ENCODE results near the gene TAOK3.
"Not testable (repeated sequence)": the region's sequence is repeated elsewhere in the genome, so short reads cannot be mapped to it uniquely, and the experiment has no call there.

Gene TAOK3

DNA sequence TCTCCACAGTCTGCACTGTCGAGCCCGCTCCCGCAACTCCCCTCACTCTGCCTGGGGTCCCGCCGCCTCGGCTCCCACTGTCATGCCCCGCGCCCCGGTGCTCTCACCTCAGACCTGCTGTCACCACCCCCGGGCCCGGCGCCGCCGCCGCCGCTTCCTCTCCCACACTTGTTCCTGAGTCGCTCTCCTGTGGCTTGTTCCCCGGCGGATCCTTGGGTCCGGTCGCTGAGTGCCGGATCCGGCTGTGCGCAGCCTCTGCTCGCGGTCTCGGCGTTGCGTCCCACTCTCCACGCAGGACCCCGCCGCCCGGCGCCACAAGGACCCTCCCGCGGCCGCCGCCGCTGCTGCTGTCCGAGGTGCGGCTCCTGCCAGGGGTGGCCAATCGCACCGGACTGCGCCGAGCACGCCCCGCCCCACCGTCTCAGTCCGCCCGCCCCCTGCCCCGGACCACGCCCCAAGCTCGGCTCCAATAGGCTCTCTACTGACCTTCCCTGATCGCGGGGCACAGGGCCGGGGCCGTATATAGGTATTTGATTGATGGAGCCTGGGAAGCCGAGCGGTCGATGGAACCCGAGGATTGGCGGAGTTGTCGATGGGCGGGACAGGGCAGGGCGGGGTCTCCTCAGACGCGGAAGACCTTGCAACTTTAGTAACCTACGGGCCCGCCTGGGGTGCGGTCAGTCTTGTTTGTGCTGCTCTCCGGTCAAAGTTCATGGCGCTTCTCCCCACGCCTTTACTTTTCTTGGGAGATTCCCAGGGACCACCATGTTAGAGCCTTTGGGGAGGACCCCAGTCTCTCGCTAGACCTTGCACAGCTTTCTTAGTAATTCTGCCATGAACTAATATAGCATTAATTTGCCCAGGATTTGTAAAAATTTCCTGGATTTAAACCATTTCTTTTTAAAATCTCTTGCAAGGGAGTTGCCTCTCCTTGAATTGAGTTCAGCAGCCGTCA, at the start of gene TAOK3:
TSS of gene TAOK3 (minus strand) at position 367 of the 955 bp plus-strand sequence. CDS start 117,340 bp downstream, outside the sequence.
- peak; percentile 79 for TF ChIP-seq POLR2A (IDR thresholded peaks at IDR 0.05; ENCODE audit: low read depth, low read length)
- FAIRE-seq (peak; percentile 88), DNase-seq (ENCODE audit: insufficient read length, low spot score) (peak; percentile 86)

GRCh38 chr12:118420673-118421072, 48.0 kb upstream of the TAOK3 start:
- DNase-seq (ENCODE audit: insufficient read length, low spot score) = no peak
- TF ChIP-seq POLR2A (IDR thresholded peaks at IDR 0.05; ENCODE audit: low read depth, low read length) = no peak
- no peak for FAIRE-seq

DNA sequence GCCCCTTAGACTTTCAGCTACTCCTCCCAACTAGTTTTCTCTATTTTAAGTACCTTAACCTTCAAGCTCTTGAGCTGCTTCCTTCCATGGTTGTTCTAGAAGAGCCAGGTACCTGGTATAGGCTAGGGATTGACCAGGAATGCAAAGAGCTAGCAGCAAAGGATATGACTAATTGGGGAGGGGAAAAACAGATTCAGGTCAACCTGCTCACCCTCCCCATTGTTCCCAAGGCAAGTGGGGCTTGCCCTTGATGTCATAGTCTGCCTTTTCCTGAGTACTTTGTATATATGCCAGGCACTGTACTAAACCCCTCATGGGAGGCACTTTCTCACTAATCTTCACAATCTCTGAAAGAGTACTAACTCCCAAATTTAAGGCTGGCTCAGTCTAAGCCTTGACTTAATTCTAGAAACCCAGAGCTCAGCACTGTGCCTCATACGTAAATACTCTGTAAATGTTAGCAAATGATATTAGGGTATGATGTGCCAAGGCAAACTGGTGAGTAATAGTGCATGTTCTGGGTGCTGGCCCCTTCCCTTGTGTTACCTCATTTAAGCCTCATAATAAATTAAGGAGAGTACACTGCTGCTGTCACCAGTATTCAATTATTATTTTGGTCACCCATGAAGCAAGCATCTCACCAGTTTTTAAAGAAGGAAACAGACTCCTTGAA, 45.8 kb upstream of the TAOK3 start:
- no peak for TF ChIP-seq POLR2A (IDR thresholded peaks at IDR 0.05; ENCODE audit: low read depth, low read length)
- DNase-seq (ENCODE audit: insufficient read length, low spot score) = no peak
- FAIRE-seq = no peak

DNA sequence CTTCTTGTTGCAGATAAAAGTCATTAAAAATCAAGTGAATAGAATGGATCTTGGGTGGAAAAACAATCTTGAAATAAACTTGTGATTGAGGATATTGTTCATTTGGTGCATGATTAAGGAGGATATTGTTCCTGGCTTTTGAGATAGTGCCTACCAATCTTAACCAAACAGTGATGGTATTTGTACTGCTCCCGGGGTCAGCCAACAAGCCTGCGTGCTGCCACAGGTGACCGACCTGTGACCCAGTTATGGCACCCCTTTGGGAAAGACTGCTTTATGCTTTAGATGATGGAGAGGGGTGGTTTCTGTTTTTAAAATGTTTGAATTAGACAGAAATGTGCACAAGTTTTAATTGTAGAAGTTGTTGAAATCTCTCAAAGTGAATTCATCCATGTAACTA, 45.2 kb upstream of the TAOK3 start:
- no peak for TF ChIP-seq POLR2A (IDR thresholded peaks at IDR 0.05; ENCODE audit: low read depth, low read length)
- DNase-seq (ENCODE audit: insufficient read length, low spot score) (no peak), FAIRE-seq (no peak)

- no peak for TF ChIP-seq POLR2A (IDR thresholded peaks at IDR 0.05; ENCODE audit: low read depth, low read length)
- FAIRE-seq (no peak), DNase-seq (ENCODE audit: insufficient read length, low spot score) (no peak)
Measured at GRCh38 chr12:118409834-118410233, 37.1 kb upstream of the TAOK3 start.

DNA sequence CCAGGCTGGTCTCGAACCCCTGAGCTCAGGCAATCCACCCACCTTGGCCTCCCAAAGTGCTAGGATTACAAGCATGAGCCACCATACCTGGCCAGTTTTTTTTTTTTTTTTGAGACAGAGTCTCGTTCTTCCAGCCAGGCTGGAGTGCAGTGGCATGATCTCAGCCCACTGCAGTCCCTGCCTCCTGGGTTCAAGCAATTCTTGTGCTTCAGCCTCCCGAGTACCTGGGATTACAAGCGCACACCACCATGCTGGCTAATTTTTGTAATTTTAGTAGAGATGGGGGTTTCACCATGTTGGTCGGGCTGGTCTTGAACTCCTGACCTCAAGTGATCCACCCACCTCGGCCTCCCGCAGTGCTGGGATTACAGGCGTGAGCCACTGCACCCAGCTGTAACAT, 35.5 kb upstream of the TAOK3 start:
- DNase-seq (ENCODE audit: insufficient read length, low spot score); FAIRE-seq: not testable (repeated sequence)

GRCh38 chr12:118404876-118405521, 32.3 kb upstream of the TAOK3 start:
- DNase-seq (ENCODE audit: insufficient read length, low spot score) (peak; percentile 27), FAIRE-seq (peak; percentile 93)
- no peak for TF ChIP-seq POLR2A (IDR thresholded peaks at IDR 0.05; ENCODE audit: low read depth, low read length)

DNA sequence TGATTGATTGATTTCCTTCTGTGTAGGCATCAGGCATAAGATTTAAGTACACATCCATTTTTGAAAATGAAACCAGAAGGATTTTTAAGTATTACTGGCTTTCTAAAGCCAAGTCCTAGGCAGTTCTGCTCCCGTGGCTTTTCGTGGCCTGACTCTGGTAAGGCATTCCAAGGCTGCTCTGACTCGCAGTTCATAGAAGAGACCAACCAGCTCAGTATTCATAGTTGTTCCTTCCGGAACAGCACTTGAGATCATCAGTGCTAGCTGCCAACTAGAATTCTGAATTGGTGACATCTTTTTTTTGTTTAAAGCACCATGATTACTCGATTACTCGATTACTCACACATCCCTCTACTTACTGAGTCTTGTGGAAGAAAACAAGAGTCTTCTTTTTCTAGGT, 29.5 kb upstream of the TAOK3 start:
- TF ChIP-seq POLR2A (IDR thresholded peaks at IDR 0.05; ENCODE audit: low read depth, low read length) = no peak
- peak; percentile 19 for DNase-seq (ENCODE audit: insufficient read length, low spot score)
- peak; percentile 71 for FAIRE-seq

DNA sequence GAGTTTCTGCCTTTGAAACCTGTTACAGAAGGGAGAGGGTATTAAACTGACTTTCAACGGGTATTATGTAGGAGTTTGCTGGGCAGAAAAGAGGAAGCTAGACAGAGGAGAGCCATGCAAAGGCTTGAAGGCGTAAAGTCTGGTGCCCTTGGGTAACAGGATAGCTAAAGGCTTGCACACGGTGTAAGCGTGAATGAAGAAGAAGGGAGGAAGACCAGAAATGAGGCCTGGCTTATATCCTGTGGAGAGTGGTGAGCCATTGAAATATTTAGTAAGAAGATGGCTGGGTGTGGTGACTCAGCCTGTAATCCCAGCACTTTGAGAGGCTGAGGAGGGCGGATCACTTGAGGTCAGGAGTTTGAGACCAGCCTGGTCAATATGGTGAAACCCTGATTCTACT, 26.2 kb upstream of the TAOK3 start:
- TF ChIP-seq POLR2A (IDR thresholded peaks at IDR 0.05; ENCODE audit: low read depth, low read length) = no peak
- FAIRE-seq (no peak), DNase-seq (ENCODE audit: insufficient read length, low spot score) (no peak)

DNA sequence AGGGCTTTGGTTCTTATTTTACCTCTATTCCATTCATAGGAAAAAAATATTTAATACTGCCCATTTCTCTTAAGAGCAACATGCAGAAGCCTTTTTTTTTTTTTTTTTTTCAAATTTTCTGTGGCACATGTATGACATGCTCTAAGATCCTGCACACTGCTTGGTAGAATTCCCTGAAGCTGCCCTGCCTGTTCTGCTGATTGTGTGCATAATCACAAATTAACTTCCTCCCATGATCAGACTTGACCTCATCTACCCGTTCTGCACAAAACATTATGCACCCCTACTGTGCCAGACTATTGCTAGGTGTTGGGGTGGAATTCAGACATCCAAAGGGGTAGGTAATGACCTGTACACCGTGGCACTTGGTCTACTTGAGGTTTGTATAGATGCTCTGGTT, 25.8 kb upstream of the TAOK3 start:
- no peak for FAIRE-seq
- no peak for TF ChIP-seq POLR2A (IDR thresholded peaks at IDR 0.05; ENCODE audit: low read depth, low read length)
- no peak for DNase-seq (ENCODE audit: insufficient read length, low spot score)

DNA sequence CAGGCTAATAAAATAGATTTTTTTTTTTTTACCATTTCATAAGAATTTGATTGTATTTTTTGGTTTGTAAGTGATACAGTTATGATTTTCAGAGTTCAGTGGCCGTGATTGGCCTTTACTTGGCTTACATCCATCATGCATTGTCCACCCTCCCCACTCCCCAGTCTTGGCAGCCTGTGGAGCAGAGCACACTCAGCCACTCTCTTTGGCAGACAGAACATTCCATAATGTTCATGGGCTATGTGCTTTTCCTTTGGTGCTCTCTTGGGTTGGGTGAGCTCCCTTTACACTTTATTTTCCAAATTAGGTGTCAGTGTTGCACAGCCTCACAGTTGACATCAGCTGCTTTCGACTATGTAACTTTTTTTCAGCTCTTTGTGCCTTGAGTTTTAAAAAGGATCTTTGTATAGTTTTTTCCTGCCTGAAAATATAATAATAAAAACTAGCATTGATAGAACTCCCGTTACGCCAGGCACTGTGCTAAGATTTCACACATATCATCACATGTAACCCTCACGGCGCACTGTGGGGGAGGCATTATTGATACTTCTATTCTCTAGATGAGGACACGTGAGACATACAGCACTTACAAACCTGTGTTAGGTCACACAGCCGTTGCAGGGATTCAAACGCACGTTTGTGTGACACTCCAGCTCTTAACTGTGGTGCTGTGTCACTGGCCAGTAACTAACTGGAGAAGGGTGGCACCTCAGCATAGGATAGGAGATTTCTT, 25.2 kb upstream of the TAOK3 start:
- DNase-seq (ENCODE audit: insufficient read length, low spot score) (no peak), FAIRE-seq (no peak)
- no peak for TF ChIP-seq POLR2A (IDR thresholded peaks at IDR 0.05; ENCODE audit: low read depth, low read length)

DNA sequence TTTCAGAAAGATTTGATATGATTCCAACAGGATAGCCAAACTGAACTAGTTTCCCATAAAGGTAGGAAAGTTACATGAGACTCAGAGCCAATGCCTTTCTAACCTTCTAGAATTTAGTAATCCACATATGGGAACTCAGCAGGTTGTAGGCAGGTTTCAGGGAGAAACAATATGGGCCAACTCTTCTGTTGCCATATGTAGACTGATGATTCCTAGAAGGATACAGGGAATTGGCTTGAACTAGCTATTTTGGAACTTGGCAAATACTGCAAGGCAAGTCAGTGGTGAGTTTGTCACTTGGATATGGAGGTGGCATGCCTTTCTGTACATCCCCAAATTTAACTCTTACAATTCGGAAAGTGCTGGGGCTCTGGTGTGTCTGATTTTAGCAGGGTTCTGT, 19.1 kb upstream of the TAOK3 start:
- DNase-seq (ENCODE audit: insufficient read length, low spot score) (no peak), FAIRE-seq (no peak)
- TF ChIP-seq POLR2A (IDR thresholded peaks at IDR 0.05; ENCODE audit: low read depth, low read length) = no peak

DNA sequence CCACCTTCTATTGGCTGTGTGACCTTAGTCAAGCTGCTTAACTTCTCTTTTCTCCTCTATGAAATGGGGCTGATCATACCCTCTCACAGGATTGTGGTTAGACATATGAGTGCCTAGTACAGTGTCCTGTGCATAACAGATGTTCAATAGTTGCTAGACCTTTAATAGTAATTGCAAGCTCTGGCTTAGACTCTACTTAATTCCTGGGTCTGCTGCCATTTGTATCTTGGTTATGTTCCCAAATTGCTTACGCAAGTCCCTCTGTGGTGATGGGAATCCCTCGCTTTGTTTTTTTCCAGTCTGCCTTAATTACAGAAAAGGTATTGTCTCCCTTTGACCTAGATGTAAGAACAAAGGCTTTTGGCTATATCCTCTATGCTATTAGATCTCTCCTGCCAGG, 18.7 kb upstream of the TAOK3 start:
- FAIRE-seq (no peak), DNase-seq (ENCODE audit: insufficient read length, low spot score) (no peak)
- TF ChIP-seq POLR2A (IDR thresholded peaks at IDR 0.05; ENCODE audit: low read depth, low read length) = no peak
